Measurements from ENCODE around the gene ST8SIA1.
"Not testable (repeated sequence)": the region's sequence is repeated elsewhere in the genome, so short reads cannot be mapped to it uniquely, and the experiment has no call there.

Gene ST8SIA1

DNA sequence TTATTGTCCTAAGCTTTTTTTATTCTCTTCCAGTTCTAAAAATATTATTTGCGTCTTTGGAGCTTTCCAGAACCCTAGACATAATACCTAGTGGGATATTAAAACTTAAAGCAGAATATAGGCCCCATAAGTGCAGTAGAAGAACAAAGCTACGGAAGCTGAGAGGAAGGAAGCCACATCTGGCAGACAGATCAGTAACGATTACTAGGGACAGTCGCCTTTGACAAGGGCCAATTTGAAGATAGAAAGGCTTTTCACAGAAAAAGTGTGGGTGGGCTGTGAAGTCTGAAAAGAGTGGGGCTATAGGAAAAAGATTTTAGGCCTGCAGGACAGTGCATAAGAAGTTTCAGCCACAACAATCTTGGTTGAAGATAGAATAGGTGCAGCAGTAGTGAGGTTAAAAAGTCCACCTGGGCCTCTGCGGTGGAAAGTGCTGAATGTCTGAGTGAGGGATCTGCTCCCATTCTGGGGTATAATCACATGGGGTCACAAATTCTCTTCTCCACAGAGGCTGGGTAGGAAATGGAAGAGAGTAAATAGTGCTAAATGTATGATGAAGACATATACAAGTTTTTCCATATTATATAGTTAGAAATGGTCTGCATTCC is 174.0 kb downstream of the ST8SIA1 start:
- no peak for DNase-seq

DNA sequence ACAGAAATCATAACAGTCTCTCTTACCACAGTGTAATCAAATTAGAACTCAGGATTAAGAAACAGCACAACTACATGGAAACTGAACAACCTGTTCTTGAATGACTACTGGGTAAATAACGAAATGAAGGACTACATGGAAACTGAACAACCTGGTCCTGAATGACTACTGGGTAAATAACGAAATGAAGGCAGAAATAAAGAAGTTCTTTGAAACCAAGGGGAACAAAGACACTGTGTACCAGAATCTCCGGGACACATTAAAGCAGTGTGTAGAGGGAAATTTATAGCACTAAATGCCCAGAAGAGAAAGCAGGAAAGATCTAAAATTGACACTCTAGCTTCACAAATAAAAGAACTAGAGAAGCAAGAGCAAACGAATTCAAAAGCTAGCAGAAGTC is 185.2 kb downstream of the ST8SIA1 start:
- DNase-seq = not testable (repeated sequence)

- not testable (repeated sequence) for DNase-seq
Measured at GRCh38 chr12:22146686-22147085, 187.8 kb downstream of the ST8SIA1 start.

Measured in RPMI8226 (cell line).